MV-4-11 (cell line): ENCODE measurements around the gene HELZ2.
A peak's percentile ranks its signal among the peaks of the same experiment; 100 is the strongest.

Source experiments
- DNase-seq: peaks from one replicate; lab custom pipeline; 2025; lab: John Stamatoyannopoulos, UW

Gene HELZ2

GRCh38 chr20:63597651-63598478, 23.8 kb upstream of the HELZ2 start:
- no peak for DNase-seq

- no peak for DNase-seq
These were observed 22.4 kb upstream of the HELZ2 start for GRCh38 chr20:63596423-63596822.

- no peak for DNase-seq
These were observed 21.5 kb upstream of the HELZ2 start for GRCh38 chr20:63595416-63596127.

DNA sequence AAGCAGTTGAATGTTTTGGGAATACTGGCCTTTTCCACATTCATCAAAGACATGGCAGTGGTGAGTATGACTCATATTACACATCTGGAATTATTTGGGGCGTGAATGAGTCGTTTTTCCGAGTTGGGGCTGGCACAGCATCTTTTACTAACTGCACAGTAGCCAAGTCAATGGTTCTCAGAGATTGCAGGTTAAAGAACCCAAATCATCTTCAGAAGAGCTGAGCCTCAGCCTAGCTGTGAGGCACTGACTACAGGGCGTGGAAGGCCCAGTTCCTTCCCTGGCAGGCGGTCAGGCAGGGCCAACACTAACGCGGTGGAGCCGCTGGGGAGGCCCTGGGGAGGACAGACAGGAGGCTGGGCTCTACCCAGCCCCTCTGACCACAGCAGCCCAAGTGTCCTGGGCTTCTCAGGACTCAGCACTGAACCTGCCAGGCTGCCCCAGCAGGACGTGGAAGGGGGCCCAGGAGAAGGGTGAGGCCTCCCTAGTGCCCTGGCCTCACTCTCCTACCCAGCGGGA, 20.1 kb upstream of the HELZ2 start:
- no peak for DNase-seq

DNA sequence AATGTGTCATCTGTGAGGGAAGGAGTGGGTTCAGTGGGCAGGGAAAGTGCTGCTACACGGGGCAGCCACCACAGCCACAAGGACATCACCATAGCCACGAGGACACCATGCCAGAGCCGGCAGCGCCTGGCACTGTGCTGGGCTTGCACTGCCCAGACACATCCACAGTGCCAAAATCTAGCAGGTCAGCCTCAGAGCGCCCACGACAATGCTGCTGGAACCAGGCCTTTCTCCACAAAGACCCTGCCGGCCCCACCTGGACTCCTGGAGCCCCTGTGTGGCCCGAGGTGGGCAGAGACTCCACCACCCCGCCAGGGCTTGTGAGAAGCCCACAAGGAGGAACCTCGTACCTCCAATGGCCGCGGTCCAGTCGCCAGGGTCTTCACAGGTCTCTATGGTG, 18.6 kb upstream of the HELZ2 start:
- DNase-seq, result no peak

- no peak for DNase-seq
These were observed 17.8 kb upstream of the HELZ2 start for GRCh38 chr20:63591786-63592355.

DNA sequence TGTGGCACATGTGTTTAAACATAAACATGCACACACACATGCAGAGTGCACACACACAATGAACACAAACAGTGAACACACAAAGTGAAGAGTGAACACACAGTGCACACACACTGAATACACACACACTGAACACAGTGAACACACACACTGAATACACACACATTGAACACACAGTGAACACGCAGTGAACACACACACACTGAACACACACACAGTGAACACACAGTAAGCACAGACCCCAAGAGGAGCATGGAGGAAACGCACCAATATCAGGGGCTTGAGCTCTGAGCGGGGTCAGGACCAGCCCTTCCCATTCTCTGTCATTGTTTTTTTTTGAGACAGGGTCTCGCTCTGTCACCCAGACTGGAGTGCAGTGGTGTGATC, 17.1 kb upstream of the HELZ2 start:
- DNase-seq, result no peak

DNA sequence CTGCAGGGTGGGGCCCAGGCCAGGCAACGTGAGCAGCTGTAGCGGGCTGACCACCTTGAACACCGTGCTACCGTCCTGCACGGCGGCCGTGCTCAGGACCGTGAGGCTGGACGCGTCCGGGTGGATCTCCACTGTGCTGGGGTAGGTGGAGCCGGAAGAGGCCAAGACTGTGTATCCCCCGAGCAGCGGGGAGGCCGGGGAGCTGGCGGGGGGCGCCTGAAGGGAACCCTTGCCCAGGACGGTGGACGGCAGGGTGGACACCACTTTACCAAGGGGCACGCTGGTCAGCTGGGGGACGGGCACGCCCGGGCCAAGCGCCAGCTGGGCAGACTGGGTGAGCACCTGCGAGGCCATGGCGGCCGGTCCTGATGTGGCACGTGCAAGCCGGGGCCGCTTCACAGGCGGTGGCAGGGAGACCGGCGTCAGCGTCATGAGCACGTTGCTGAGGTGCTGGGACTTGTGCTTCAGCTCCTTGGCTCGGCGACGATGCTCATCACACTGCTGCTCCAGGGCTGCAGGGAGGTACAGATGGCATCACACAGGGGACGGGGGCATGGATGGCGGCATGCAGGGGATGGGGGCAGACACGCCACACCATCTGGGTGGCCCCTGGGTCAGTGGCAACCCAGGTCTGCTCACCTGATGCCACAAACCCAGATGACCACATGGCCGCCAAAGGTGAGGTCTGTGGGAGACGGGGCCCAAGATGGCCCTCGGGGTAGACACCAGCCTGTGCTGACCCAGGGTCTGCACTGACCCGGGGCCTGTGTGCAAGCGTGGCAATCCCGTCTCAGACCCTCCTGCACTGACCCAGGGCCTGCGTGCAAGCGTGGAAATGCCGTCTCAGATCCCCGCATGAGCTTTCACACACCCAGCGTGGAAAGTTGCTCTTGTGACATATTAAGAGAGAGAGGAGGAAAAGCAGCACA, 16.4 kb upstream of the HELZ2 start:
- no peak for DNase-seq

GRCh38 chr20:63589261-63590217, 15.5 kb upstream of the HELZ2 start:
- DNase-seq, result no peak

DNA sequence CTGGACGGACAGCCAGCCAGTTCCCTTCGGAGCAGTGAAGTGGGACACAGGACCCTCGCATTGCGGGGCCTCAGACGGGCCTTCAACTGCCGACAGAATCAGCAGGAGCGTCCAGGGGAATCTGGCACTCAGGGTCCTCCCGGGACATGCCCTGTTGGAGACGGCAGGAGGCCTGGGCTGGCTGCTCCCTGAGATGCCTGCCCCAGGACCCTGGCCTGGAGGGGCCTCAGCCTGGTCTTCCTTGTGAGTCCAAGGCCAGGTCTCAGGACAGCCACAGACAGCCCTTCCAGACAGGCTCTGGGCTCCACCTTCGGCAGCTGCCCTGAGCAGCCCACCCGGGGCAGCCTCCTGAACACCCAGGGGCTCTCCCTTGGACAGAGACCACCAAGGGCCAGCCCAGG, 14.6 kb upstream of the HELZ2 start:
- no peak for DNase-seq

DNA sequence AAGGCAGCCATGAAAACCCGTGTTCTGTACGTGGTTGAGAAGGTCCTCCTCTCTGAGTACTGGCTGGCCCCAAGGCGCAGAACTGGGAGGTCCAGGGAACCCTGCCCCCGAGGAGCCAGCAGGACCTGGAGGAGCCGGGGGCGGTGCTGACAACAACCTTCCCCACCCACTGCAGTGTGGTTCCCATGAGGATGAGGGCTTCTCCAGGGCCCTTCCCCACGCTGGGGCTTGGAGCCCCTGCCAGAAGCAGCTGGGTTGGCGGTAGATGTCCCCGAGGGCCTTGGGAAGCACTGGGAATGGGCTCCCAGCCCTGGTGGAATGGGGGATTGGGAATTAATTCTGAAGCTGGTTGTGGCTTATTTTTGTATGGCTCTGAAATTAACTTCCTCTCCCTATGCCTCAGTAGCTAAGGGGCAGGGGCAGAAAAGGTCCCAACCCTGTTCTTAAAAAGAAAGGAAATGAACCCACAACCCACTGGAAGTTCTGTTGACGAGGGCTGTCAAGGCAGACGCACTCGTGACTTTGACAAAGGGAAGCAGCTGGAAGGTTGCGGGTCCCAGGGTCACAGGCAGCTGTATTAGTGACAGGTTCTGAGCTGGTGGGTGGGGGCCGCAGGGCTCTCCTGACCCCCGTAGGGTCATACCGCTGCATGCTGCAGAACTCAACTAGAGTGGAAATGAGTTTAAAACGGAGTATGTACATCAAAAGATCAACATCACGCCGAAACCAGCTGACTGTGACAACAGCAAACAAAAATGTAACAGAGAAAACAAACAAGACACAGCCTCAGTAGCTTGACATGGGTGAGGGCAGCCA, 13.9 kb upstream of the HELZ2 start:
- peak; percentile 43 for DNase-seq

- no peak for DNase-seq
These were observed 13.2 kb upstream of the HELZ2 start for GRCh38 chr20:63587256-63587655.

DNA sequence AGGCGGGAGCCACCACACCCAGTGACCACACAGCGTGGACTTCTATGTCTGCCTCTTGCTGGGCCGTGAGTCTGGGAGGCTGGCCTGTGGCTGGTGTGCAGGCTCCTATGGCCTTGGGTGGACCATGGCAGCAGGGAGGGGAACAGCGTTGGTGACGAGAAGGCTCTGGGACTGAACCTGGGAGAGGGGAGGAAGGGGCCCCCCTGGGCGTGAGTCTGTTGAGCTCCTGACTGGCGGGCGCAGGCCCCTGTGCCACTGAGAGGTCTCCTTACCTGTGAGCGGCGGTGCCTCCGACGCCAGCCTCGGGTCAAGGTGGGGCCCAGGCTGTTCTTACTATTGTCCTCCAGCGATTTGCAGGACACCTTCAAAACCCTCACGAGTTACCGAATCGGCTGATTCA, 12.8 kb upstream of the HELZ2 start:
- DNase-seq, result no peak

DNA sequence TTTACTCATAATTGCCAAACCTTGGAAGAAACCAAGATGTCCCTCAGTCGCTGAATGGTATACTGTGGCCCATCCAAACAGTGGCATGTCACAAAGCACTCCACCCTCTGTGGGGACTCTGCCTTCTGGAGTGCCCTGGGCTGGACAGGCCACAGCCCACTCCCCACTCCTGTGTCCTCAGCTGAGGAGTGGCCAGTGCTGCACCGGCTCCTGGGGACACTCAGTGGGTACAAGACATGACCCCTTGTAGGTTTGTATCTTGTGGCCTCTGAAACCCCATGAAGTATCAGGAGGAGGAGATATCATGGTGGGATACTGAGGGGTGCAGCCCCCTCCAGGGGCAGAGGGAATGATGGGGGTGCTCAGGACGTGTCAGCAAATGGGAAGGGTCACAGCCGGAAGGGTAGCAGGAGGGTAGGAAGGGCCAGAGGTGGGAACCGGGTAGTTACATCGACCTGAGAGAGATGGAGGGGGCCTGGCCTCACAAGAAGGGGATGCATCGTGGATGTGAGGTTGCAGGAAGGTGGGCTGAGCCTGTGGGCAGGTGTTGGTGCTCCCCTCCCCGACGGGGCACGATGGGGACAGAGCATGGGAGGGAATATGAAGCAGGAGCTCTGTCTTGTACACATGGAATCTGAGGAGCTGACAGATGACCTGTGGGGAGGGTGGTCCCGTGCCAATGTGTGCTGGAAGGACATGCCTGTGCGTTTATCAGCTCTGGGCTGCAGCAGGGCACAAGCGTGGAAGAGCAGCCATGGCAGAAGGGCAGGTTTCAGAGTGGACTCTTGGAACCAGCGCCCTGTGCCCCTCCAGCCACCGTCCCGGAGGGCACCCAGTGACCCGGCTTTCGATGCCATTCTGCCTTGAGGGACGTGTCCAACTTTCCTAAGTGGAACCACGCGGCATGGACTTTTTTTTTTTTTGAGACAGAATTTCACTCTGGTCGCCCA, 11.9 kb upstream of the HELZ2 start:
- no peak for DNase-seq

DNA sequence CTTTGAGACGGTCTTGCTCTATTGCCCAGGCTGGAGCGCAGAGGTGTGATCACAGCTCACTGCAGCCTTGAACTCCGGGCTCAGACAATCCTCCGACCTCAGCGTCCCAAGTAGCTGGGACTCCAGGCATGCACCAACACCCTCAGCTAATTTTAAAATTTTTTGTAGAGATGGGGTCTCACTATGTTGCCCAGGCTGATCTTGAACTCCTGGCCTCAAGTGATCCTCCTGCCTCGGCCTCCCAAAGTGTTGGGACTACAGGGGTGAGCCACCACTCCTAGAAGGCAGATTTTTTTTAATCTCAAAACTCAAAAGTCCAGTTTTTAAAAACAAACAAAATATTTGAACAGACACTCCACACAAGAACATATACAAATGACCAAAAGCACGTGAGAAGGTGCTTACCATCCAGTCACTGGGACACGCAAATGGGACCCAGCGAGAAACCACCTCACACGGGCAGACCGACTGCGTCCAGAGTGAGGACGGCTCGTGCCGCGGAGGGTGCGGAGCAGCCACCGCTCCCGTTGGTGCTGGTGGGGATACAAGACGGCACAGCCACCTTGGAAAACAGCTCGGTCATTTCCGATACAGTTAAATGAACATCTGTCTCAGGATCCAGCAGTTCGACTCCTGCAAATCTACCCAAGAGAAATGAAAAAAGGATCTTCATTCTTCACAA, 8.5 kb upstream of the HELZ2 start:
- no peak for DNase-seq

GRCh38 chr20:63580796-63581461, 6.9 kb upstream of the HELZ2 start:
- DNase-seq, result no peak

DNA sequence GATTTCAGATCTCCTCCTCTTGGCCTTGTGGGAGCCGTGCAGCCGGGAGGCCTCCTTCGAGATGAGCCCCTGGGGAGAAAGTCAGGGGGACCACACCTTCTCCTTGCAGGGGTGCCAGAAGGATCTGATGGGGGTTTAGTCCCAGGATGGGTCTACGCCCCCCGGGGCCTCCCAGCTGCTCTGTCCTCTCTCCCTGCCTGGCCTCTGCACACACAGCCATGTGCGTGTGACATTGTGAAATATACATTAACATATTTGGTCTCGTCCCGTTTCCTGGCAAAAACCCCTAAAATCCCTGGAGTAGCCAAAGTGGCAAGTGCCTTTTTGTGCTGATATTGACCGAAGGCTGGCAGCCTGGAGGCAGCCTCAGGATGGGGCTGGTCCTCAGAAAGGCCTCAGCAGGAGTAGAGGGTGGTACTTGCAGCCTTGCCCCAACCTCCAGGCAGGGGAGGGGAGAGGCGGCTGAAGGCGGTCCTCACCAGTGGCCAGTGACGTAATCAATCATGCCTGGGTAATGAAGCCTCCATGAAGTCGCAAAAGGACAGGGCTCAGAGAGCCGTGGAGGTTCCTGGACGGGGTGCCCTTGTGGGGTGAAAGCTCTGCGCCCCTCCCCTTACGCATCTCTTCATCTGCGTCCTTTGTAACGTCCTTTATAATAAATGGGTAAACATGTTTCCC, 5.1 kb upstream of the HELZ2 start:
- DNase-seq, result peak; percentile 53
